ENCODE measurements around the gene PATZ1.

PATZ1 gene

DNA sequence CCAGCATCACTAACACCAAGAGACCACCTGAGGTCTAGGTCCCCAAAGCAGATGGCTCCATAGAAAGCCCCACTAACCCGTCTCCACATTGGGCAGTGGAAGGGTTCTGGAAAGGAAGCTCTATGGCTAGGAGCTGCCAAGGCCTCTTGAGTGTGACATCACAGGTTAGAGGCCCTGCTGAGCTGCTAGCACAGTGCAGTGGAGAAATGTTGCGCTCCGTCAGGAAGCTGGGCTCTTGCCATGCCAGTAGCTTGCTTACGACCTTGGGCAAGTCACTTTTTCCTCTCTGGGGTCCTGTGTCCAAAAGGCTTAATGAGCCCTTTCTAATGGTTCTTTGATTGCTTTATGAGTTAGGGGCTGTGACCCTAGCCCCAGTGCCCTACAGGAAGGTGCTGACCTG, 64.4 kb downstream of the PATZ1 start:
- no peak for DNase-seq

DNA sequence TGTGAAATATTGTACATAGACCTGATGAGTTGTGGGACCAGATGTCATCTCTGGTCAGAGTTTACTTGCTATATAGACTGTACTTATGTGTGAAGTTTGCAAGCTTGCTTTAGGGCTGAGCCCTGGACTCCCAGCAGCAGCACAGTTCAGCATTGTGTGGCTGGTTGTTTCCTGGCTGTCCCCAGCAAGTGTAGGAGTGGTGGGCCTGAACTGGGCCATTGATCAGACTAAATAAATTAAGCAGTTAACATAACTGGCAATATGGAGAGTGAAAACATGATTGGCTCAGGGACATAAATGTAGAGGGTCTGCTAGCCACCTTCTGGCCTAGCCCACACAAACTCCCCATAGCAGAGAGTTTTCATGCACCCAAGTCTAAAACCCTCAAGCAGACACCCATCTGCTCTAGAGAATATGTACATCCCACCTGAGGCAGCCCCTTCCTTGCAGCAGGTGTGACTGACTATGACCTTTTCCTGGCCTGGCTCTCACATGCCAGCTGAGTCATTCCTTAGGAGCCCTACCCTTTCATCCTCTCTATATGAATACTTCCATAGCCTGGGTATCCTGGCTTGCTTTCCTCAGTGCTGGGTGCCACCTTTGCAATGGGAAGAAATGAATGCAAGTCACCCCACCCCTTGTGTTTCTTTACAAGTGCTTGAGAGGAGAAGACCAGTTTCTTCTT, 66.2 kb downstream of the PATZ1 start:
- DNase-seq: no peak

DNA sequence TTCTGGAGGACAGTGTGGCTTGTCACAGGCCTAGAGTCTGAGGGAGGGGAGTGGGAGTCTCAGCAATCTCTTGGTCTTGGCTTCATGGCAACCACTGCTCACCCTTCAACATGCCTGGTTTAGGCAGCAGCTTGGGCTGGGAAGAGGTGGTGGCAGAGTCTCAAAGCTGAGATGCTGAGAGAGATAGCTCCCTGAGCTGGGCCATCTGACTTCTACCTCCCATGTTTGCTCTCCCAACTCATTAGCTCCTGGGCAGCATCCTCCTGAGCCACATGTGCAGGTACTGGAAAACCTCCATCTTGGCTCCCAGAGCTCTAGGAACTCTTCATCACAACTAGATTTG, 66.8 kb downstream of the PATZ1 start:
- no peak for DNase-seq

DNA sequence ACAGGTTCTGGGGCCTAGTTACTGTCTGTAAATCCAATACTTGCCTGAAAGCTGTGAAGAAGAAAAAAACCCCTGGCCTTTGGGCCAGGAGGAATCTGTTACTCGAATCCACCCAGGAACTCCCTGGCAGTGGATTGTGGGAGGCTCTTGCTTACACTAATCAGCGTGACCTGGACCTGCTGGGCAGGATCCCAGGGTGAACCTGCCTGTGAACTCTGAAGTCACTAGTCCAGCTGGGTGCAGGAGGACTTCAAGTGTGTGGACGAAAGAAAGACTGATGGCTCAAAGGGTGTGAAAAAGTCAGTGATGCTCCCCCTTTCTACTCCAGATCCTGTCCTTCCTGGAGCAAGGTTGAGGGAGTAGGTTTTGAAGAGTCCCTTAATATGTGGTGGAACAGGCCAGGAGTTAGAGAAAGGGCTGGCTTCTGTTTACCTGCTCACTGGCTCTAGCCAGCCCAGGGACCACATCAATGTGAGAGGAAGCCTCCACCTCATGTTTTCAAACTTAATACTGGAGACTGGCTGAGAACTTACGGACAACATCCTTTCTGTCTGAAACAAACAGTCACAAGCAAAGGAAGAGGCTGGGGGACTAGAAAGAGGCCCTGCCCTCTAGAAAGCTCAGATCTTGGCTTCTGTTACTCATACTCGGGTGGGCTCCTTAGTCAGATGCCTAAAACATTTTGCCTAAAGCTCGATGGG, 67.4 kb downstream of the PATZ1 start:
- no peak for DNase-seq

DNA sequence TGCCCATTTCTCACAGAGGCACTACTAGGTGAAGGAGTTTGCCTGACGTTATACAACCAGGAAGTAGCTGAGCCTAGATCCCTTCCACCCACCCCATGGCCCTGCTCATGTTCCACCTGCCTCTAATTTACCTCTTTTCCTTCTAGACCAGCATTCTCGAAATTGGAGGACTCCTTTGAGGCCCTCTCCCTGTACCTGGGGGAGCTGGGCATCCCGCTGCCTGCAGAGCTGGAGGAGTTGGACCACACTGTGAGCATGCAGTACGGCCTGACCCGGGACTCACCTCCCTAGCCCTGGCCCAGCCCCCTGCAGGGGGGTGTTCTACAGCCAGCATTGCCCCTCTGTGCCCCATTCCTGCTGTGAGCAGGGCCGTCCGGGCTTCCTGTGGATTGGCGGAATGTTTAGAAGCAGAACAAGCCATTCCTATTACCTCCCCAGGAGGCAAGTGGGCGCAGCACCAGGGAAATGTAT, 68.0 kb downstream of the PATZ1 start:
- no peak for DNase-seq

DNA sequence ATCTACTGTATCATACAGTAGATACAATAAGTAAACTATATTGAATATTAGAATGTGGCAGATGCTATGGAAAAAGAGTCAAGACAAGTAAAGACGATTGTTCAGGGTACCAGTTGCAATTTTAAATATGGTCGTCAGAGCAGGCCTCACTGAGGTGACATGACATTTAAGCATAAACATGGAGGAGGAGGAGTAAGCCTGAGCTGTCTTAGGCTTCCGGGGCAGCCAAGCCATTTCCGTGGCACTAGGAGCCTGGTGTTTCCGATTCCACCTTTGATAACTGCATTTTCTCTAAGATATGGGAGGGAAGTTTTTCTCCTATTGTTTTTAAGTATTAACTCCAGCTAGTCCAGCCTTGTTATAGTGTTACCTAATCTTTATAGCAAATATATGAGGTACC, 68.4 kb downstream of the PATZ1 start:
- no peak for DNase-seq

DNA sequence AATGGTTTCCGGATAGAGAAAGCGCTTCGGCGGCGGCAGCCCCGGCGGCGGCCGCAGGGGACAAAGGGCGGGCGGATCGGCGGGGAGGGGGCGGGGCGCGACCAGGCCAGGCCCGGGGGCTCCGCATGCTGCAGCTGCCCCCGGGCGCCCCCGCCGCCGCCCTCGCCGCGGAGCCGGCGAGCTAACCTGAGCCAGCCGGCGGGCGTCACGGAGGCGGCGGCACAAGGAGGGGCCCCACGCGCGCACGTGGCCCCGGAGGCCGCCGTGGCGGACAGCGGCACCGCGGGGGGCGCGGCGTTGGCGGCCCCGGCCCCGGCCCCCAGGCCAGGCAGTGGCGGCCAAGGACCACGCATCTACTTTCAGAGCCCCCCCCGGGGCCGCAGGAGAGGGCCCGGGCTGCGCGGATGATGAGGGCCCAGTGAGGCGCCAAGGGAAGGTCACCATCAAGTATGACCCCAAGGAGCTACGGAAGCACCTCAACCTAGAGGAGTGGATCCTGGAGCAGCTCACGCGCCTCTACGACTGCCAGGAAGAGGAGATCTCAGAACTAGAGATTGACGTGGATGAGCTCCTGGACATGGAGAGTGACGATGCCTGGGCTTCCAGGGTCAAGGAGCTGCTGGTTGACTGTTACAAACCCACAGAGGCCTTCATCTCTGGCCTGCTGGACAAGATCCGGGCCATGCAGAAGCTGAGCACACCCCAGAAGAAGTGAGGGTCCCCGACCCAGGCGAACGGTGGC, 69.5 kb downstream of the PATZ1 start:
- DNase-seq: no peak
